A549 (cell line): ENCODE data around the gene MRPL17. TPM values are rescaled to one million over a fixed set of nuclear protein-coding genes. Genes with fewer than 3 reads are reported as not detected.

Experiments
- ATAC-seq, 2 experiments: fragments of 200-7000 bp in 1 of 2; fragments of >200 bp in 1 of 2; cut with Nextera tagmentation in 1 of 2; cut with Tn5 transposase in 1 of 2; 3 replicates each; pipeline versions ENCODE4 v1.8.0 to v1.9.1; 2018 to 2020; ENCODE audit warnings: mild to moderate bottlenecking in 1 of 2, moderate library complexity in 1 of 2
- CTCF ChIA-PET: fragments of 300-600 bp; sonication (Branson Sonifier 250); formaldehyde crosslinking; extraction: SDS; loops from one replicate; lab custom pipeline; 2021; ENCODE audit warnings: antibody characterized with exemption, inconsistent platforms; lab: Yijun Ruan, JAX
- POLR2A ChIA-PET: fragments of 350-600 bp; formaldehyde crosslinking; extraction: SDS; loops from one replicate; lab custom pipeline; 2021; ENCODE audit warnings: antibody characterized with exemption, inconsistent platforms; lab: Yijun Ruan, JAX
- DNase-seq, 2 experiments: peaks; one replicate each; pipeline versions ENCODE4 v3.0.0 to v3.0.0-alpha.2; 2011 to 2016; ENCODE audit warnings: low read depth in 1 of 2, low spot score in 1 of 2
- FAIRE-seq: peaks from 2 replicates; lab custom pipeline; 2011; peaks lifted over from hg19 to GRCh38; lab: Jason Lieb, UNC
- H3K27ac ChIP-seq, 2 experiments: fragments of >200 bp; sonication (Bioruptor Twin); formaldehyde crosslinking; 3 replicates each; pipeline ENCODE4 v1.5.1; 2016 to 2017
- H3K4me1 ChIP-seq: fragments of >200 bp; sonication (Bioruptor Twin); formaldehyde crosslinking; 3 replicates; pipeline ENCODE4 v1.6.1; 2016
- H3K4me2 ChIP-seq: fragments of >200 bp; sonication (Bioruptor Twin); formaldehyde crosslinking; 3 replicates; pipeline ENCODE4 v1.6.1; 2016
- H3K4me3 ChIP-seq: fragments of >200 bp; sonication (Bioruptor Twin); formaldehyde crosslinking; 3 replicates; pipeline ENCODE4 v1.5.1; 2016
- H3K9me3 ChIP-seq: fragments of >200 bp; sonication (Bioruptor Twin); formaldehyde crosslinking; 3 replicates; pipeline ENCODE4 v1.6.1; 2016
- CBX2 ChIP-seq: fragments of 200-600 bp; sonication (generic); IDR thresholded peaks from 2 replicates; pipeline ENCODE4 v1.6.1; 2016; ENCODE audit warnings: low read depth, mild to moderate bottlenecking, borderline replicate concordance
- CHD2 ChIP-seq: fragments of 150-350 bp; IDR thresholded peaks from 2 replicates; pipeline ENCODE4 v1.6.1; 2014; ENCODE audit warnings: low read length; ENCODE audit not compliant: partially characterized antibody
- CHD4 ChIP-seq: fragments of 200-600 bp; sonication (generic); IDR thresholded peaks from 2 replicates; pipeline ENCODE4 v1.6.1; 2016; ENCODE audit warnings: antibody characterized with exemption, mild to moderate bottlenecking, borderline replicate concordance
- EHMT2 ChIP-seq: fragments of 200-600 bp; sonication (generic); IDR thresholded peaks from 2 replicates; pipeline ENCODE4 v1.6.1; 2016; ENCODE audit warnings: antibody characterized with exemption, low read depth, mild to moderate bottlenecking, moderate library complexity
- EP300 ChIP-seq, 2 experiments: fragments of >200 bp; sonication (Bioruptor Twin); formaldehyde crosslinking; IDR thresholded peaks; 2 replicates in 1 of 2; 3 replicates in 1 of 2; pipeline ENCODE4 v1.6.1; 2016 to 2017
- FOSL2 ChIP-seq, 2 experiments: fragments of 450-650 bp in 1 of 2; fragments of >200 bp in 1 of 2; sonication (Bioruptor Twin) in 1 of 2; formaldehyde crosslinking; IDR thresholded peaks; 2 replicates each; pipeline versions ENCODE4 v1.5.0 to v1.6.1; 2016 to 2020; ENCODE audit warnings: mild to moderate bottlenecking in 1 of 2, moderate library complexity in 1 of 2
- FOXS1 ChIP-seq: fragments of 250-450 bp; sonication (Bioruptor Pico); IDR thresholded peaks from 2 replicates; pipeline ENCODE4 v1.5.0; 2020; ENCODE audit warnings: mild to moderate bottlenecking, moderate library complexity
- HDAC2 ChIP-seq: fragments of 200-600 bp; sonication (generic); IDR thresholded peaks from 2 replicates; pipeline ENCODE4 v1.6.1; 2016
- HEYL ChIP-seq: fragments of 250-450 bp; sonication (Bioruptor Pico); IDR thresholded peaks from 2 replicates; pipeline ENCODE4 v1.8.0; 2021; ENCODE audit warnings: mild to moderate bottlenecking, moderate library complexity
- HOXB13 ChIP-seq: fragments of 250-450 bp; sonication (Bioruptor Pico); IDR thresholded peaks from 2 replicates; pipeline ENCODE4 v1.5.0; 2020; ENCODE audit warnings: low read depth, mild to moderate bottlenecking, moderate library complexity
- HOXB5 ChIP-seq: fragments of 250-450 bp; sonication (Bioruptor Pico); IDR thresholded peaks from 2 replicates; pipeline ENCODE4 v1.5.0; 2020; ENCODE audit warnings: mild to moderate bottlenecking, moderate library complexity
- KDM1A ChIP-seq: fragments of 200-600 bp; sonication (generic); IDR thresholded peaks from 2 replicates; pipeline ENCODE4 v1.6.1; 2016; ENCODE audit warnings: low read depth, mild to moderate bottlenecking
- MAZ ChIP-seq: fragments of 150-350 bp; IDR thresholded peaks from 2 replicates; pipeline ENCODE4 v1.6.1; 2014; ENCODE audit warnings: antibody characterized with exemption, low read depth, low read length, borderline replicate concordance
- MYC ChIP-seq: IDR thresholded peaks from 2 replicates; pipeline ENCODE4 v1.6.1; 2012; ENCODE audit warnings: mild to moderate bottlenecking, inconsistent platforms, low read length, improper control_type of control experiment, borderline replicate concordance
- NPAS2 ChIP-seq: fragments of 250-450 bp; sonication (Bioruptor Pico); IDR thresholded peaks from 2 replicates; pipeline ENCODE4 v1.8.0; 2022; ENCODE audit warnings: mild to moderate bottlenecking, moderate library complexity, borderline replicate concordance
- NR3C1 ChIP-seq: fragments of >200 bp; sonication (Bioruptor Twin); formaldehyde crosslinking; IDR thresholded peaks from 3 replicates; pipeline ENCODE4 v1.6.1; 2017
- POLR2A ChIP-seq: IDR thresholded peaks from 2 replicates; pipeline ENCODE4 v1.6.1; 2012; ENCODE audit warnings: mild to moderate bottlenecking, low read length
- POLR2AphosphoS2 ChIP-seq: conservative IDR thresholded peaks from 2 replicates; pipeline ENCODE4 v1.6.1; 2012; ENCODE audit warnings: low read length, improper control_type of control experiment, inconsistent platforms
- RAD21 ChIP-seq, 2 experiments: fragments of >200 bp in 1 of 2; sonication (Bioruptor Twin) in 1 of 2; formaldehyde crosslinking in 1 of 2; IDR thresholded peaks in 1 of 2; conservative IDR thresholded peaks in 1 of 2; 2 replicates in 1 of 2; 3 replicates in 1 of 2; pipeline ENCODE4 v1.6.1; 2012 to 2018; ENCODE audit warnings: inconsistent platforms in 1 of 2
- RCOR1 ChIP-seq: fragments of 150-350 bp; IDR thresholded peaks from 2 replicates; pipeline ENCODE4 v1.6.1; 2014; ENCODE audit warnings: antibody characterized with exemption, low read length, low read depth
- RFX5 ChIP-seq: fragments of 450-650 bp; IDR thresholded peaks from 2 replicates; pipeline ENCODE4 v1.7.1; 2014; ENCODE audit warnings: antibody characterized with exemption, mild to moderate bottlenecking, moderate library complexity
- SREBF2 ChIP-seq: fragments of 450-650 bp; IDR thresholded peaks from 2 replicates; pipeline ENCODE4 v1.6.1; 2014; ENCODE audit warnings: mild to moderate bottlenecking, moderate library complexity
- TFCP2L1 ChIP-seq: fragments of 250-450 bp; sonication (Bioruptor Pico); IDR thresholded peaks from 2 replicates; pipeline ENCODE4 v1.5.0; 2021; ENCODE audit warnings: mild to moderate bottlenecking
- TP53 ChIP-seq: fragments of 250-450 bp; sonication (Bioruptor Pico); IDR thresholded peaks from 2 replicates; pipeline ENCODE4 v1.5.0; 2021; ENCODE audit warnings: mild to moderate bottlenecking, moderate library complexity
- ZC3H11A ChIP-seq: fragments of 450-650 bp; IDR thresholded peaks from 2 replicates; pipeline ENCODE4 v1.6.1; 2014; ENCODE audit warnings: antibody characterized with exemption, mild to moderate bottlenecking
- ZFP36 ChIP-seq: fragments of 450-650 bp; IDR thresholded peaks from 2 replicates; pipeline ENCODE4 v1.6.1; 2014; ENCODE audit warnings: borderline replicate concordance; ENCODE audit not compliant: partially characterized antibody
- ZNF302 ChIP-seq: fragments of 250-450 bp; sonication (Bioruptor Pico); IDR thresholded peaks from 2 replicates; pipeline ENCODE4 v1.9.0; 2021; ENCODE audit warnings: inconsistent platforms, mild to moderate bottlenecking, moderate library complexity
- WGBS: methylation state at CpG from one replicate; pipeline ENCODE4 v1.1.6; 2017; ENCODE audit errors: missing lambda C conversion rate; 5-methylcytosine and 5-hydroxymethylcytosine counted together
- polyA plus RNA-seq, 4 experiments: library from polyadenylated mRNA; depleted of rRNA in 3 of 4; stranded (reverse); fragments of >200 nt; fragmentation: RNase III in 1 of 4; extraction: RNeasy Plus Mini Kit Qiagen cat#74134 plus additional on column Dnase treatment in 1 of 4; gene quantifications; 2 replicates in 3 of 4; 3 replicates in 1 of 4; pipeline ENCODE4 v1.2.3, GENCODE V29; 2011 to 2017
- TF ChIP-seq, protein P1 (sequence below): fragments of 250-450 bp; sonication (Bioruptor Pico); IDR thresholded peaks from 2 replicates; pipeline ENCODE4 v1.5.0; 2020; ENCODE audit warnings: low read depth, mild to moderate bottlenecking, moderate library complexity
- TF ChIP-seq, protein P2 (sequence below): fragments of >200 bp; sonication (Bioruptor Twin); formaldehyde crosslinking; IDR thresholded peaks from 2 replicates; pipeline ENCODE4 v1.6.1; 2016
- TF ChIP-seq, protein P3 (sequence below): fragments of >200 bp; sonication (Bioruptor Twin); formaldehyde crosslinking; IDR thresholded peaks from 3 replicates; pipeline ENCODE4 v1.5.1; 2016
- TF ChIP-seq, protein P4 (sequence below): IDR thresholded peaks from 2 replicates; pipeline ENCODE4 v1.6.1; 2012
- TF ChIP-seq, protein P5 (sequence below): fragments of 150-350 bp; IDR thresholded peaks from 2 replicates; pipeline ENCODE4 v1.6.1; 2014; ENCODE audit warnings: low read depth, mild to moderate bottlenecking, low read length

Gene MRPL17
- polyA plus RNA-seq, 2 of the 4 experiments (the other 2 are of a cell fraction): 96.8 to 128 TPM

DNA sequence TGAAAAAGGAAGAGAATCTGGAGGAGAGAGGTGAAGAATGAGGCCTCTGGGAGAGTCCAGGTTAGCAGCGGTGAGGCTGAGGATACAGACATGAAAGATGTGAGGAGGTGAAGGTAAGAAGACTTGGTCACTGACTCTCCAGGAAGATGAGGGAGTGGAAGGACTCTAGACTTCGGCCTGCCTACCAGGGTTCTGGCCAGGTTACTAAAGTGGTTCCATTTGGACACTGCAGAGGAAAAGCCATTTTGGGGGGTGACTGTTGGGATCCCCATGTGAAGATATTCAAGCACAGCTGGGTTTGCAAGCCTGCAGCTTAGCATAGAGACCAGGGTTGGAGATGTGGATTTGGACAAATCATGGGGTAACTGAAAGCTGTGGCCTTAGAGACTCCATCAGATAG is 35.3 kb downstream of the MRPL17 start (continued):
- TF ChIP-seq RCOR1 (no peak), POLR2A (no peak), CHD4 (no peak)
- TF ChIP-seq, protein P1, sequence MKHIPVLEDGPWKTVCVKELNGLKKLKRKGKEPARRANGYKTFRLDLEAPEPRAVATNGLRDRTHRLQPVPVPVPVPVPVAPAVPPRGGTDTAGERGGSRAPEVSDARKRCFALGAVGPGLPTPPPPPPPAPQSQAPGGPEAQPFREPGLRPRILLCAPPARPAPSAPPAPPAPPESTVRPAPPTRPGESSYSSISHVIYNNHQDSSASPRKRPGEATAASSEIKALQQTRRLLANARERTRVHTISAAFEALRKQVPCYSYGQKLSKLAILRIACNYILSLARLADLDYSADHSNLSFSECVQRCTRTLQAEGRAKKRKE (CRISPR knock-in tag): no peak

DNA sequence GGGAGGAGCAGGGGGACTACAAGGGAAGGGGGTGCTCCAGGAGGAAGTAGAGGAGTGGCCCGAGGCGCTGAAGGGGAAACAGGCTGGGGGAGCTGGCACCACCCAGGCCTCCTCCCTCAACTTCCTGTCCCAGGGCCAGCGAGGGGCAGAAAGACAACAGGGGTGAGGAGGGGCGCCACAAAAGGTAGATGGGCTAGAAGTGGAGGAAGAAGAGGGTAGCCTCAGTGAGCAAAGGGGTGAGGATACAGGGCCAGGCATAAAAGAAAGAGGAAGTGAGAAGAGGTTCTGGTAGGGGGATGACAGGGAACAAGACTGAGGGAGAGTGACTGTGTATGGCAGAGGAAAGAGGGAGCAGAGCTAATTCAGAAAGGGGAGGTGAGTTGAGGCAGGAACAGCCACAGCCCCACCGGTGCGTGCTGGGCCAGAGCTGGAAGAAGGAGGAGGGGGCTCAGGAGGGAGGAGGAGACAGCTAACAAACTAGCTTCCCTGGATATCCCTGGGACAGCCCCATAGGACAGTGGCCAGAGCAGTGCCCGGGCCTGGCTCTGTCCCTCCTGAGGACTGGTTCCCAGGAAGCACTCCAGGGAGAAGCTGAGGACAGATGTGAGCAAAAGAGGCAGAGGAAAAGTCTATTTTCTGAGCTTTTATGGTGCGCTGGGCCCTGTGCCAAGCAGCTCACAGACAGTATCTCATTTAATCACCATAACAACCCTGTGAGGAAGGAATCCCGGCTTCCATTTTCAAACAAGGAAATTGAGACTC is 36.0 kb downstream of the MRPL17 start:
- Histone ChIP-seq H3K4me3 (no peak overlapping the region), H3K27ac (no peak overlapping the region)
- DNase-seq (no peak), ATAC-seq (no peak), FAIRE-seq (no peak)
- ChIA-PET CTCF (no interaction called here), POLR2A (no interaction called here)
- TF ChIP-seq RAD21 (conservative IDR thresholded peaks at IDR 0.05 in 1 of 2, IDR thresholded peaks at IDR 0.05 in 1 of 2): no peak
- TF ChIP-seq POLR2AphosphoS2: no peak
- no peak for TF ChIP-seq TFCP2L1 (CRISPR knock-in tag)
- TF ChIP-seq NR3C1: no peak
- no peak for TF ChIP-seq RFX5
- no peak for TF ChIP-seq FOSL2 (IDR thresholded peaks at IDR 0.05)
- TF ChIP-seq FOSL2 (CRISPR knock-in tag; IDR thresholded peaks at IDR 0.05): no peak
- no peak for TF ChIP-seq HEYL (CRISPR knock-in tag)
- no peak for TF ChIP-seq KDM1A
- no peak for TF ChIP-seq POLR2A
- no peak for TF ChIP-seq HDAC2
- TF ChIP-seq HOXB5 (CRISPR knock-in tag): no peak
- TF ChIP-seq EHMT2: no peak
- TF ChIP-seq CHD2: no peak
- no peak for TF ChIP-seq RCOR1
- no peak for TF ChIP-seq ZFP36
- TF ChIP-seq, protein P2, sequence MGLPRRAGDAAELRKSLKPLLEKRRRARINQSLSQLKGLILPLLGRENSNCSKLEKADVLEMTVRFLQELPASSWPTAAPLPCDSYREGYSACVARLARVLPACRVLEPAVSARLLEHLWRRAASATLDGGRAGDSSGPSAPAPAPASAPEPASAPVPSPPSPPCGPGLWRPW: no peak
- TF ChIP-seq, all 56 proteins: peak for 0
- H3K9me3 ChIP-seq: no peaks in the 10 kb centered on the region
- WGBS: 49% methylated on average over 9 of the region's 9 CpGs
- H3K4me2 ChIP-seq: no peak overlapping the region
- H3K4me1 ChIP-seq: no peaks in the 10 kb centered on the region

DNA sequence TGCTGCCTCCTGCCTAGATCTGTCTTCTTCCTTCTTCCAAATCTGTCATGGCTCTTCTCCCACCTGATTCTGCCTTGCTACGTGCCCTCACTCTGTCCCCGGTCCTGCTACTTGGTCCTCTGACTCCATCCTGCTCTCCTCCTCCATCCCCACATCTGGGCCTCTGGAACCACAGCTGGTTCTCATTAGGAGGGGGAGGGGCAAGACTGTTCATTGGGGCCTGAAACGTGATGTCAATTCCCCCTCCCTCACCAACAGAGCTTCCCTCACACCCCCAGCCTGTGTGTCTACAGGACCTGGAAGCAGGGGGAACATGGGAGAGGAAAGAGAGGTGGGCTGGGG is 36.6 kb downstream of the MRPL17 start:
- ATAC-seq: no peak
- DNase-seq: no peak
- Histone ChIP-seq H3K4me2 (no peak overlapping the region), H3K9me3 (no peaks in the 10 kb centered on the region), H3K4me3 (no peak overlapping the region), H3K4me1 (no peaks in the 10 kb centered on the region), H3K27ac (no peak overlapping the region)
- ChIA-PET POLR2A (no interaction called here), CTCF (no interaction called here)
- FAIRE-seq: no peak
- WGBS: 82% methylated on average over 2 of the region's 3 CpGs
- TF ChIP-seq FOXS1 (CRISPR knock-in tag): no peak
- no peak for TF ChIP-seq TFCP2L1 (CRISPR knock-in tag)
- no peak for TF ChIP-seq ZC3H11A
- TF ChIP-seq, protein P3, sequence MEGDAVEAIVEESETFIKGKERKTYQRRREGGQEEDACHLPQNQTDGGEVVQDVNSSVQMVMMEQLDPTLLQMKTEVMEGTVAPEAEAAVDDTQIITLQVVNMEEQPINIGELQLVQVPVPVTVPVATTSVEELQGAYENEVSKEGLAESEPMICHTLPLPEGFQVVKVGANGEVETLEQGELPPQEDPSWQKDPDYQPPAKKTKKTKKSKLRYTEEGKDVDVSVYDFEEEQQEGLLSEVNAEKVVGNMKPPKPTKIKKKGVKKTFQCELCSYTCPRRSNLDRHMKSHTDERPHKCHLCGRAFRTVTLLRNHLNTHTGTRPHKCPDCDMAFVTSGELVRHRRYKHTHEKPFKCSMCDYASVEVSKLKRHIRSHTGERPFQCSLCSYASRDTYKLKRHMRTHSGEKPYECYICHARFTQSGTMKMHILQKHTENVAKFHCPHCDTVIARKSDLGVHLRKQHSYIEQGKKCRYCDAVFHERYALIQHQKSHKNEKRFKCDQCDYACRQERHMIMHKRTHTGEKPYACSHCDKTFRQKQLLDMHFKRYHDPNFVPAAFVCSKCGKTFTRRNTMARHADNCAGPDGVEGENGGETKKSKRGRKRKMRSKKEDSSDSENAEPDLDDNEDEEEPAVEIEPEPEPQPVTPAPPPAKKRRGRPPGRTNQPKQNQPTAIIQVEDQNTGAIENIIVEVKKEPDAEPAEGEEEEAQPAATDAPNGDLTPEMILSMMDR: no peak
- no peak for TF ChIP-seq NPAS2 (CRISPR knock-in tag)
- no peak for TF ChIP-seq HOXB13 (CRISPR knock-in tag)
- no peak for TF ChIP-seq POLR2A
- no peak for TF ChIP-seq EP300 (IDR thresholded peaks at IDR 0.05)
- no peak for TF ChIP-seq MYC
- no peak for TF ChIP-seq KDM1A
- TF ChIP-seq SREBF2: no peak
- TF ChIP-seq, protein P4, sequence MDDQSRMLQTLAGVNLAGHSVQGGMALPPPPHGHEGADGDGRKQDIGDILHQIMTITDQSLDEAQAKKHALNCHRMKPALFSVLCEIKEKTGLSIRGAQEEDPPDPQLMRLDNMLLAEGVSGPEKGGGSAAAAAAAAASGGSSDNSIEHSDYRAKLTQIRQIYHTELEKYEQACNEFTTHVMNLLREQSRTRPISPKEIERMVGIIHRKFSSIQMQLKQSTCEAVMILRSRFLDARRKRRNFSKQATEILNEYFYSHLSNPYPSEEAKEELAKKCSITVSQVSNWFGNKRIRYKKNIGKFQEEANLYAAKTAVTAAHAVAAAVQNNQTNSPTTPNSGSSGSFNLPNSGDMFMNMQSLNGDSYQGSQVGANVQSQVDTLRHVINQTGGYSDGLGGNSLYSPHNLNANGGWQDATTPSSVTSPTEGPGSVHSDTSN: no peak
- TF ChIP-seq ZFP36: no peak
- TF ChIP-seq ZNF302 (CRISPR knock-in tag): no peak
- no peak for TF ChIP-seq CBX2
- no peak for TF ChIP-seq TP53 (CRISPR knock-in tag)
- TF ChIP-seq MAZ: no peak
- TF ChIP-seq, protein P5, sequence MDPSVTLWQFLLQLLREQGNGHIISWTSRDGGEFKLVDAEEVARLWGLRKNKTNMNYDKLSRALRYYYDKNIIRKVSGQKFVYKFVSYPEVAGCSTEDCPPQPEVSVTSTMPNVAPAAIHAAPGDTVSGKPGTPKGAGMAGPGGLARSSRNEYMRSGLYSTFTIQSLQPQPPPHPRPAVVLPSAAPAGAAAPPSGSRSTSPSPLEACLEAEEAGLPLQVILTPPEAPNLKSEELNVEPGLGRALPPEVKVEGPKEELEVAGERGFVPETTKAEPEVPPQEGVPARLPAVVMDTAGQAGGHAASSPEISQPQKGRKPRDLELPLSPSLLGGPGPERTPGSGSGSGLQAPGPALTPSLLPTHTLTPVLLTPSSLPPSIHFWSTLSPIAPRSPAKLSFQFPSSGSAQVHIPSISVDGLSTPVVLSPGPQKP: no peak
